Body of pancreas (tissue), 4 donors: ENCODE measurements around the gene PCBP3.

Source experiments
- CTCF ChIP-seq, 7 experiments: fragments of 450-650 bp in 4 of 7; fragments of 200-600 bp in 3 of 7; sonication (generic) in 3 of 7; IDR thresholded peaks; one replicate each; pipeline ENCODE4 v1.5.1; 2016 to 2019; ENCODE audit warnings: antibody characterized with exemption in 7 of 7
- POLR2A ChIP-seq, 3 donors: fragments of 450-650 bp; IDR thresholded peaks; one replicate each; pipeline ENCODE4 v1.6.1; 2016; ENCODE audit warnings: antibody characterized with exemption in 3 of 3, mild to moderate bottlenecking in 2 of 3

- no peak for TF ChIP-seq CTCF (IDR thresholded peaks at IDR 0.05)
- no peak for TF ChIP-seq POLR2A (IDR thresholded peaks at IDR 0.05)
Observed at GRCh38 chr21:45818904-45819285, 175.4 kb downstream of the PCBP3 start.
